ENCODE measurements around the gene DIDO1.

Gene DIDO1

DNA sequence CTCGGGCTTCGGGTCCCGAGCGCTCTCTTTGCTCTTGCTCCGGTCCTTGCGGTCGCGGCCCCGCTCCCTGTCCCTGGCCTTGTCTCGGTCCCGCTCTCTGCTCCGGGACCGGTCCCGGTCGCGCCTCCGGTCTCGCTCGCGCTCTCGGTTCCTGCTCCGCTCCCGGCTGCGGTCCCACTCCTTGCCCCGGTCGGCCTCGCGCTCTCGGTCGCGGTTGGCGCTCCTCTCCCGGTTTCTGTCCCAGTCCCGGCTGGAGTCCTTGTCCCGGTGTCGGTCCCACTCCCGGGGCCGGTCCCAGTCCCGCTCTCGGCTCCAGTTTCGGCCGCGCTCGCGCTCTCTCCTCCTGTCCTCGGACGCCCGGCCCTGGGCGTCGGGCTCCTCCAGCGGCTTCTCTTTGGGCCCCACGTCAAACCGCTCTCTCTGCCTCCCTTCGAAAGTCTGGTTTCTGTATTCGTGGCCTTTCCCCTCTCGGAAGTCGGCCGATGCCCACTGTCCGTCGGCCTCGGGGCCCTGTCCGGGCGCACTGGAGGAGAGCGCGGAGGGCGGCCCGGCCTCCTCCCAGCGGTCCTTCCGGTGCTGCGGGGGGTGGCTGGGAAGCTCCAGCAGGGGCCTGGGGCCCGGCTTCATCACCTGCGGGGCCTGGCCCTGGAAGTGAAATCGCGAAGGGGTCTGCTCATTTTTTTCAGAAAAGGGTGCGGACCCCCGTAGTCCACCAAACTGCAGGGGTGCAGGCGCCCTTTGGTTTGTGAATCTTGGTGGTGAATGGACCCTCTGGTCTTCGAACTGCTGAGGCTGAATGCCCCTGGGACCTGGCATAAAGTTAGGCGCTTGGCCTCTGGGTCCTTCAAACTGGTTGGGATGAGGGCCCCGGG lies 46.8 kb downstream of the DIDO1 start:
- DNase-seq (ENCODE audit: low spot score) = no peak

DNA sequence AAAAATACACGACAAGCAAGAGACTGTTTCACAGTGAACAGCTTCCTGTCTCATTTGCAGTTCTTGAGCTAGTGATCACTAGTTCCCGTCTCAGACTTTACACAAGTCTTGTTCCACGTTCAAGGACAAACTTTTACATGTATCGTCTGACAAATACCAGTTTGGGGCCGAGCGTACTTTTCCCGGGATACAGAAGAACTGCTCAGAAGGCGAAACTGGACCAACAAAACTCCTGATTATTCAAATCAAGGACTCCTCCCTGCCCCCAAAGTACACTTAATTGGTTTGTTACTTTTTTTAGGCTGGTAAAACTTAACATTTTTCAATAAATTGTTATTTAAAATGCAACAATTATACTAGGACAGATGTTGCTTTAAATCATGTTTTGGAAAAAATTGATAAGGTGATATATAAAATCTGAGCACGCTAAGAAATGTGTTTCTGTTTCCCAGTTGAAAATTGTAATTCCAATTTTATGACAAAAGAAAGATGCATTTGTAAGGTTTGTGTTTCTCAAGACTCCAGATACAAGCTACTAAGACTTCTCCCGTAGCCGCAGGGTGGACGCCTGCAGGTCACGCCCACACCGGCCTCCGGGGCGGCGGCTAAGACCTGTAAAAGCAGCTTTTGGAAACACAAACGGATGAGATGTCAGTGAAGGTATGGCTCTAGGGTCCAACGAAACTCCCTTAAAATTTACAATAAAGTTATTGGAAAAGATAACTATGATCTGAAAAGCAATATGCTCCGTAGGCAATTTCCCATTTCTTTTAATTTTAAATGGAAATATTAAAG lies 47.9 kb downstream of the DIDO1 start:
- DNase-seq (ENCODE audit: low spot score) = no peak

DNA sequence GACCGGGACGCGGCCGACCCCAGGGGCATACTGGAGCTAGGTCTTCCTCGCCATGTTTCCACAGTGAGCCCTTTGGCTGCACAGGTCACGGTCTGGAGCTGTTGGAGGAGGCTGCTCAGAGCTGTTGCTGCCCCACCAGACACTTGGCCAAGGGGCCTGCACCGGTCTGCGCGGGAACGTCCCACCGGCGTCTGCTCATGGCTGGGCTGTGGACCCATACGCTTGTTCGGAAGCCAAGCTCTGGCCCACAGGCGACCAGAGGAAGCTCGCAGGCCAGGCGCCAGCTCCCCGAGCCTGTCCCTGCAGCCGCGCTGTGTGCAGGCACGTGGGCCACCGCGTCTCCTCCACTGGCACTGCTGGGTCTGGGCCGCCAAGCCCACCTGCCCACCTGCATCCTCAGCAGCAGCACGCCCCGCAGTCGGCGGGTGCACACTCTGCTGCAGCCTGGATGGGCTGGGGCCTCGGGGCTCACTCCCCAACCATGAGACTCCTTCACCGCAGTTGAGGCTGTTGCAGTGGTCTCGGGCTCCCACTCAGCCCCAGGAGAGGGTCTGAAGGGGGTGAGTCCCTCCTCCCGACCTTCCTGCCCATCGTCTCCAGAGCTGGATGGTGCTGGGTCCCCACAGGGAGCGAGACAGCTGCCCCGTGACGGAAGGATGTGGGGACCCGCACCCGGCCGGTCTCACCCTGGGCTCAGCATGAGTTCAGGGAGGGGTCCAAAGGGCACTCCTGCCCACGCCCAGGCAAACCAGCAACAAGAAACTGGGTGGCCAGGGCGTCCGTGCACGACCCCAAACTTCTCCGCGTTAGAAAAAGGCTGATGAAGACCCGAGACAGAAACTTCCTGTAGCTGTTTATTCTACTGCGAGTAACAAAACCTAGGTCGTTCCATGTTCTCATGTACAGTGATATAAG lies 49.1 kb downstream of the DIDO1 start:
- DNase-seq (ENCODE audit: low spot score) = no peak

DNA sequence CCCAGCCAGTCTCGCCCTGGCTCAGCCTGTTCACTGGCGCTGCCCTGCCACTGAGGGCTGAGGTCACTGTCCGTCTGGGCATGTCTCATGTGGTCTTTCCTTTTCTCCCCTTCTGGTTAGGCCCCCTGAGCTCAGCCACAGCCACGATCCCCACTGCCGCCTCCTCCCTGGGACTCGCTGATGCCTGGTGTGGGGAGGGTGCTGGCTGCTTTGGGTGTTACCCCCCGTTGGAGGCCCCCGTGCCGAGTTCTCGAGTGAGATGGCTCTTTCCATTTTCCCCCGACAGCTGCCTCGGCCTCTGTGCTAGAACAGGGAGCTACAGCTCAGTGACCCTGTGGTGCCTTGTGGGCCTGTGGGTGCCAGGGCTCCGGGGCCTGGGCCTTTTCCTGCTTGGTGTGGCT lies 49.8 kb downstream of the DIDO1 start:
- DNase-seq (ENCODE audit: low spot score) = no peak

DNA sequence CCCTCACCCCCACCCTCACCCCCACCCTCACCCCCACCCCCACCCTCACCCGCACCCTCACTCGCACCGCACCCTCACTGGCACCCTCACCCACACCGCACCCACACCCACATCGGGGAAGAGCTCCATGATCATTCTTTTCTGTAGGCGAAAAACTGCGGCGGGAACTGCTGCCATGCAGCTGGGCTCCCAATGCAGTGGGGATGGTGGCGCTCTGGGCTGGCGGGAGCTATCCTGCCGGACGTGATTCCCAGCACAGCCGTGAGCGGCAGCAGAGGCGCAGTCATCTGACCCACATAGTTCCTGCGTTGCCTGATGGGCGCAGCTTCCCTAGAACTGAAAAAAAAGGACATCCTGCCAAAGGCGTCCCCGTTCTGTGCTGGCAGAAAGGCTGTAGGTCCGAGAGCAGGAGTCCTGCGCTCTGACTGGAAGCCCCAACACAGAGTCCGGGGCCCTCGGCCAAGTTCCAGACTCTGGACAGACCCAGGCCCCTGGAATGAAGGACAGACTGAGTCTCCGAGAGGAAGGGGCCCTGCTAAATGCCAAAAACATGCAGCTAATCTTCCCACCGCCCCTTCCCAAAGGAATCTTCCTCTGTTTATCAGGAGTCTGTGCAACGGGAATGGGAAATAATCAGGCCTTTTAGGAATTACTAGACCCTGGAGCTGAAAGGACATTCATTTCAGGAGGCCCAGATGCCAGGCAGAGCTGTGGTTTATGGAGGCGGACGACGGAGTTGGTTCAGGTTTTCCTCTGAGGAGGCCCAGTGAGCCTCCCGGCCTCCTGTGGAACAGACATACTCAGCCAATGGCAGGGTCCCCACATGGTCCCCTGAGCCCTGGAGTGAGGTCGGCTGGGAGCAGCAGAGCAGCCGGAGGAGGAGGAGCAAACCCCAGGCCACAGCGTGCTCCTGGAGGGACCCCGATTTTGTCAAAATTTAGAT lies 50.6 kb downstream of the DIDO1 start:
- peak; percentile 95 for DNase-seq (ENCODE audit: low spot score)

DNA sequence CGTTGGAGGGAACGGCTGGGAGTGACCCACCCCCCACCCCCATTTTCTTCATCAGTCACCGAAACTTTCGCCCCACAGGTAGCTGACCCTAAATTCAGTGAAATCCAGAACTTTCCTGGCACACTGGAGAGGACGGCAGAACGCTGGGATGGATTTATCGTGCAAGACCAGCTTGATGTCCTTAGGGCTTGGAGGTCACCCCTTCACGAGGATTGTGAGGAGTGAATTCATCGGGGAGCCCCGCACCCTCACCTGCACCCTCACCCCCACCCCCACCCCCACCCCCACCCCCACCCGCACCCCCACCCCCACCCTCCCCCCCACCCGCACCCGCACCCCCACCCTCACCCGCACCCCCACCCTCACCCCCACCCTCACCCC lies 51.4 kb downstream of the DIDO1 start:
- no peak for DNase-seq (ENCODE audit: low spot score)

DNA sequence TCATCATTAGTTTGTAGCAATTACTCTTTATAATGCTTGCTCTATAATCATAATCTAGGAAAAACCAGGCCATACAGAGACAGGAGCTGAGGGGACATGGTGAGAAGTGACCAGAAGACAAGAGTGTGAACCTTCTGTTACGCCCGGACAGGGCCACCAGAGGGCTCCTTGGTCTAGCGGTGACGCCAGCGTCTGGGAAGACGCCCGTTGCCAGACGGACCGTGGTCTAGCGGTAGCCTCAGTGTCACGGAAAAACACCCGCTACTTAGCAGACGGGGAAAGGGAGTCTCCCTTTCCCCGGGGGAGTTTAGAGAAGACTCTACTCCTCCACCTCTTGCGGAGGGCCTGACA lies 52.6 kb downstream of the DIDO1 start:
- peak; percentile 84 for DNase-seq (ENCODE audit: low spot score)

DNA sequence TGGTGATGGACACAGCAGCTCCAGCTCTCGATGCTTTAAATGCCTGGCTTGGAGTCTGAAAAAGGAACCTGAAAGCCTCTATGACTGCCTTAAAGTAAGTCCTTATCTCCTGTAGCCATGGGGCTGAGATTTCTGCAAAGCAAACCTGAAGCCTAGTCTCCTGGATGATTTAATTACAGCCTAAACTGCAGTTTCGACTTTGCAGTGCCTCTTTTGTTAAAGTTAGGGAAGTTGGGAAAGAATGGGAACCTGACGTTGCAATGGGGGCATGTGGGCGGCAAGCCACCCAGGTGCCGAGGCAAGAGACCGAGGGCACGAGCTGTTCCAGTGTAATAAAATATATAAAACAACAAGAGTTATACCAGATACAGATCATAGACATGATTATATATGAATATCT lies 53.0 kb downstream of the DIDO1 start:
- no peak for DNase-seq (ENCODE audit: low spot score)

DNA sequence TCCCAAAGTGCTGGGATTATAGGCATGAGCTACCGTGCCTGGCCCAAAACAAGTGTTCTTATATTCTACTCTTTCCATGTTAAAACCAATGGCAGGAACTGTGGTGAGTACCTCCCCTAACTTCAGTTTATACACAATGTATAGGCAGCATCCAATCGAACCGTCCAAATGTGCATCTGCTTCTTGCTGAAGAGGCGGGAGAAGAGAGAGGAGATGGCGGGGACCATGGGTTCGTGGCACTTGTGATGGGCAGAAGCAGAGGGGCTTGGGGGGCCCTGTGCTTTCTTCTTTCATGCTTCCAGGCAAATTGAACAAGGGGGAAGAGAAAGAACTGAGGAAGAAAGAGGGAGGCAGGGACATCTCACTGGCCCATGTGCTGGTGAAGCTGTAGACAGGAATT lies 53.4 kb downstream of the DIDO1 start:
- DNase-seq (ENCODE audit: low spot score) = no peak

DNA sequence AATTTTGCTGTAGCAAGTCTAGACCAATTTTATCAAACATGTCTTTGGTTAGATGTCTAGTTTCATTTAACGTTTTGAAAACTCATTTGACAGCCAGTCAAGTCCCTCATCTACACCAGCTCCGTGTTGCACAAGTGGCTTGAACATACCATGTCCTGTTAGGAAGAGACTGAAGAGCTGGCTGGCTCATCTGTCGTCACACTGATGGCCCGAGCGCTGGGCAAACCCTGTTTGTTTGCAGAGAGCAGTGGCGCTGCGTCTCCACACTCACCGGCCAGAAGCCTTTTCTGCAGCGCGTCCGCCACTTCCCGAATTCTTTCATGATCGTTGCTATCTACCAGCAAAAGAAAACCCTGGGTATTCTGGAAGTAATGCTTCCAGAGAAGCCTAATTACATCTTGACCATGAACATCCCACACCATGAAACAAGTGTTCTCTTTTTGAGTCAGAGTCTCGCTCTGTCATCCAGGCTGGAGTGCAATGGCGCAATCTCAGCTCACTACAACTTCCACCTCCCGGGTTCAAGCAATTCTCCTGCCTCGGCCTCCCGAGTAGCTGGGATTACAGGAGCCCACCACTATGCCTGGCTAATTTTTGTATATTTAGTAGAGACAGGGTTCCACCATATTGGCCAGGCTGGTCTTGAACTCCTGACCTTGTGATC lies 54.0 kb downstream of the DIDO1 start:
- no peak for DNase-seq (ENCODE audit: low spot score)

DNA sequence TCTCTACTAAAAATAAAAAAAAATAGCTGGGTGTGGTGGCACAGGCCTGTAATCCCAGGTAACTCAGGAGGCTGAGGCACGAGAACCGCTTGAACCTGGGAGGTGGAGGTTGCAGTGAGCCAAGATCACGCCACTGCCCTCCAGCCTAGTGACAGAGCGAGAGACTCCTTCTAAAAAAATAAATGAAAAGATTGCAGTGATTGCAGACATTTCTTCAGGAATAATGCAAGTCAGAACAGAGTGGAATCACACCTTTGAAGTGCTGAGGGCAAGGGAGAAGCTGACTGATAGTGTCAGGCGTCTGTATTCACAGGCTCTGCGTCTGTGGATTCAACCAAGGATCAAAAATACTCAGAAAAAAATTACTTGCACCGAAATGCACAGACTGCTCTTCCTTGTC lies 62.1 kb downstream of the DIDO1 start:
- DNase-seq (ENCODE audit: low spot score) = no peak

DNA sequence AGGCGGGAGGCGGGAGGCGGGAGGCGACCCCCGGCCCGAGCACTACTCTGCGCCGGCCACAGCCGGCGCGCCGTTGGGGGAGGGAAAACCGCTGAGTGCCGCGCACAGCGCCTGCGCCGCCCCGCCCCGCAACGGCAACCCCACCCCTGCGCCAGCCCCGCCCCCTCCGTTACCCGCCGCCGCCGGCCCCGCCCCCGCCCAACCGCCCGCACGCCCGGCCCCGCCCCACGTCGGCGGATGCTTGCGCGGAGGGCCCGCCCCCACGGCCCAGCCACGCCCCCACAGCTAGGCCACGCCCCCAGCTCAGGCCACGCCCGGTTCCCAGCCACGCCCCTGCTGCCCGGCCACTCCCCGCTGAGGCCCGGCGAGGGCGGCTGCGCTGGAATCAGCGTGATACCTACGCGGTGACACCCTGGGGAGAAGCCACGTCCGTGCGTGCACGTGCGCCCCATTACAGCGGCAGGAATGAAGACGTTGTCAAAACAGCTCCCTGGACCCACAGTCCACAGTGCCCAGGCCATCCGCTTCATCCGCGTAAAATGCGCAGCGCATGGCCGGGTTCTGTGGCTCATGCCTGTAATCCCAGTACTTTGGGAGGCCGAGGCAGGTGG lies 64.5 kb downstream of the DIDO1 start, which contains the start of gene TCFL5:
TCFL5 (minus strand) TSS at position 97 of the 611 bp plus-strand sequence. CDS start 152 bp downstream, outside the sequence.
- peak; percentile 89 for DNase-seq (ENCODE audit: low spot score)

DNA sequence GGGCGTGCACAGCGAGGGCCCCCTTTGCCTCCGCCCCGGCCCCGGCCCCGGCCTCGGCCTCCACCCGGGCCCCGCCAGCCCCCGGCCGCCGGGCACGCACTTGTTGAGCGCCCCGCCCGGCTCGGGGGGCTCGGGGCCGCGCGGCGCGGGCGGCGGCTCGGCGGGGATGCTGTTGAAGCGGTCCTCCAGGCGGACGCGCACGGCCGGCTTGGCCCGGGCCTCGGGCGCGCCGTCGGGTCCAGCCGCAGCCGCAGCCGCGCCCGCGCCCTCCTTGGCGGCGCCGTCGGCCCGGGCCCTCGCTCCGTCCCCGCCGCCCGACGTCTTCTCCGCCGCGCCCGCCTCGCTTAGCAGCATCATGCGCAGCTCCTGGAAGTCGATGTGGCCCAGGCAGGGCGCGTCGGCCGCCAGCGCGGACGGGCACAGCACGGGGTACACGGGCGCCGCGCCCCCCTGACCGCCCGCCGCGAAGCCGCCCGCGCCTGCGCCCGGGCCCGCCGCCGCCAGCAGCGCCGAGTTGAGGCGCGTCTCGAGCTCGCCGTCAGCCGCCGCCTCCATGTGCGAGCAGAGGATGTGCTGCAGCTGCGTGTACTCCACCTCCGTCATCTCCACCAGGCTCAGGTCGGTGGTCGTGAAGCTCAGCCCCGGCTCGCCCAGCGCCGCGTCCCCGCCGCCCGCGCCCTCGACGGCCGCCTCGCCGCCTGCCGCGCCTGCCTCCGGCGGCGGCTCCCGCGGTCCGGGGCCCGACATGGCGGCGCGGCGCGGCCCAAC lies 65.2 kb downstream of the DIDO1 start:
- peak; percentile 48 for DNase-seq (ENCODE audit: low spot score)

DNA sequence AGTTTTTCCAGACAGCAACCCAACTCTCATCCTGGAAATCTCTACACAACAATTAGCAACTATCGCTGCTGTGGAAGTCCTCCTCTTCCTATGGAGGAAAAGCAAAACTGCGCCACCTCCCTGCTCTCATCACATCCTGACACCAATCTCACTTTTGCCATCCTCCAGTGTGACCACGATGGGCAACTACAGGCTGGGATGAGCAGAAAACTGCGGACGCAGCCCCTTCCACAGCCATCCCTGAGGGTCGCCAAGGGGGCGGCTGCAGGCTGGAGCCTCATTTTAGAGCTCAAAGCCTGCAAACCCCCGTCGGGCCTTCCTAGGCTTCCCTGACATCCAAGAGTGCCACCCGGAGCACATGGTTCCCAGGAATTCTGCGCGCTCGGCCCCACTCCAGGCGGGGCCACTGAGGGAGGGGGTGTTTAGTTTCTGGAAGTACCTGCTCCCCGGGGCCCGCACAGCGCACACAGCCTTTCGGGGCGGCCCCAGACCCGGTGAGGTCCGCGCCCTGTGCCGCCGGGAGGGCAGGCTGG lies 65.8 kb downstream of the DIDO1 start:
- peak; percentile 52 for DNase-seq (ENCODE audit: low spot score)

DNA sequence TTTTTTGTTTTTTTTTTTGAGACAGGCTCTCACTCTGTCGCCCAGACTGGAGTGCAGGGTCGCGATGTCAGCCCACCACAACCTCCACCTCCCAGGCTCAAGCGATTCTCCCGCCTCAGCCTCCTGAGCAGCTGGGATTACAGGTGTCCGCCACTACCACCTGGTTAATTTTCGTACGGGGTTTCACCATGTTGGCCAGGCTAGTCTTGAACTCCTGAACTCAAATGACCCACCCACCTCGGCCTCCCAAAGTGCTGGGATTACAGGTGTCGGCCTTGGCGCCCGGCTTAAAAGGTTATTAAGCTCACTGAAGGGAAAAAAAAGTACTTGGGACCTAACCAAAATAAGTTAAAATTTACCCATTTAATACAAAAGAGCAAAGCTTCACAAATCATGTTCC lies 66.6 kb downstream of the DIDO1 start:
- no peak for DNase-seq (ENCODE audit: low spot score)

DNA sequence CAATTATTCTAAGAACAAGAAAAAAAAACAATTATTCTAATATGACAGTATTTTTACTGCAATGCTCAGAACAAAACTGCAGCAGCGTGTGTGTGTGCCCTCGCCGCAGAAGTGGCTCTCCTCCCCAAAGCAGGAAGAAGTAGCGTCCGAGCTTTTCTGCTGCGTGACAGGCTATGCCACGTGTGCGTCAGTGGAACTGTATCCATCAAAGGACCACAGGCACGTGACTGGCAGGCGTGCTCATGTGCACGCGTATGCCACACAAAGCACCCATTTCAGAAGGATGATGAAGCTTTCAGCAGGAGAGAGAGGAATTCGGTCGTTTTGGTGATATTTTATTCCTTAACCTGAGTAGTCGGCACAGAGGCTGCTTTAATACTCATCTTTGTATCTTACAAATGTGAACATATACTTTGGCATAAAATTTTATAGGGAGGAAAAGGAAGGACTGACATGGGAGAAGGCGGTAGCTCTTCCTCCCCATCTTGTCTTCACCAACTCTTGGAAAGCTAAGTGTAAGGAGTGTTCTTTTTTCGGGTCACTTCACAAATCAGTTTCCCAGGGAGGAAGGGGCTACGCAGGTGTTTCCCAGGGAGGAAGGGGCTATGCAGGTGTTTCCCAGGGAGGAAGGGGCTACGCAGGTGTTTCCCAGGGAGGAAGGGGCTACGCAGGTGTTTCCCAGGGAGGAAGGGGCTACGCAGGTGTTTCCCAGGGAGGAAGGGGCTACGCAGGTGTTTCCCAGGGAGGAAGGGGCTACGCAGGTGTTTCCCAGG lies 68.1 kb downstream of the DIDO1 start:
- no peak for DNase-seq (ENCODE audit: low spot score)

DNA sequence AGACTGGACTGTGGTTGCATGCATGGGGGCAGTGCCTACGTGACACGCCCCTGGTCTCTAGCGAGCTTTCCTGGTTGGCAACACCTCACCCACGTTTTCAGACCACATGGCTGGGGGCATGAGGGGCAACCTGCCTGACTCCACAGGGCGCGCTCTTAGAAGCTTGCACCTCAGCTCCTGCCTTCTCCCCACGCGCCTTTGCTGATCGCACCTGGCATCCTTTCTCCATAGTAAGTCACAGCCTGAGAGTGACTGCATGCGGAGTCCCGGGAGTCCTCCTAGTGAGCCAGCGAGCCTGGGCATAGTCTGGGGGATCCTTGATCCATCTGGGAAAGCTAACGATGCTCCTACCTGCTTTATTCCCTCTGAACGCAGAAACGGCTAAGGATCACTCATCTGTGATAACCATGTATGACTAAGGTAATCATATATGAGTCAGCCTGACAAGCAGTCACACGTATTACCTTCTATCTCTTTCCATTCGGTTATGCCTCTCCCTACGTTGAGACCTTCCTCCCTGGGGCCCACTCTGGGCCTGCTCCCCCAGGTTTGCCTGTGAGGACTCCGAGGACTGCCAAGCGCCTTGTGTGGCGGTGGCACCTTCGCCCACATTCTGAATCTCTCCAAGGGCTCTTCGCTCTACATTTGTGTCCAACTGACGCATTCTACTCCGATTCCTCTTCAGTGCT lies 69.2 kb downstream of the DIDO1 start:
- DNase-seq (ENCODE audit: low spot score) = no peak
